Endothelial cell of umbilical vein (primary cell): Measurements from ENCODE around the gene SCGB3A1. TPM values are rescaled to one million over a fixed set of nuclear protein-coding genes. Genes with fewer than 3 reads are reported as not detected.

Experiments
- BruUV-seq: library from RNA; stranded (reverse); fragments of 400-500 nt; replicated peaks from 2 replicates; lab custom pipeline; 2021; lab: Mats Ljungman, UMichigan
- CTCF ChIA-PET: fragments of 300-600, 350-600 bp; sonication (Branson Sonifier 250); formaldehyde crosslinking; loops from one replicate; lab custom pipeline; 2021; ENCODE audit warnings: antibody characterized with exemption, inconsistent platforms; lab: Charles Lee
- POLR2A ChIA-PET: fragments of 300-600, 350-600 bp; sonication (Branson Sonifier 250); formaldehyde crosslinking; loops from one replicate; lab custom pipeline; 2021; ENCODE audit warnings: antibody characterized with exemption, inconsistent platforms; lab: Charles Lee
- DNase-seq: peaks from one replicate; pipeline ENCODE4 v3.0.0-alpha.2; 2011; ENCODE audit warnings: low read depth, low spot score
- FAIRE-seq: peaks from 2 replicates; lab custom pipeline; 2011; peaks lifted over from hg19 to GRCh38; lab: Jason Lieb, UNC
- H2AFZ ChIP-seq: 2 replicates; pipeline ENCODE4 v1.6.0; 2012; ENCODE audit warnings: low read depth, low read length, control low read depth, inconsistent platforms
- H3K27ac ChIP-seq: 2 replicates; pipeline ENCODE4 v1.5.1; 2011; ENCODE audit warnings: low read depth, mild to moderate bottlenecking, control low read depth, low read length, moderate library complexity; ENCODE audit not compliant: insufficient read depth
- H3K27me3 ChIP-seq, 2 experiments: 2 replicates each; pipeline versions ENCODE4 v1.6.0 to v1.6.1; 2011; ENCODE audit warnings: low read length in 2 of 2, mixed read lengths in 1 of 2; ENCODE audit not compliant: control insufficient read depth in 2 of 2, insufficient read depth in 2 of 2
- H3K36me3 ChIP-seq, 2 experiments: 2 replicates in 1 of 2; 3 replicates in 1 of 2; pipeline ENCODE4 v1.5.1; 2011; ENCODE audit warnings: low read length in 2 of 2, mild to moderate bottlenecking in 1 of 2, moderate library complexity in 1 of 2; ENCODE audit not compliant: control insufficient read depth in 2 of 2, insufficient read depth in 2 of 2; ENCODE audit errors: extremely low read depth in 1 of 2
- H3K4me1 ChIP-seq: 3 replicates; pipeline ENCODE4 v1.5.1; 2011; ENCODE audit warnings: mild to moderate bottlenecking, low read length; ENCODE audit not compliant: control insufficient read depth, insufficient read depth; ENCODE audit errors: extremely low read depth
- H3K4me2 ChIP-seq: 2 replicates; pipeline ENCODE4 v1.6.1; 2011; ENCODE audit warnings: low read length, control low read depth, mixed read lengths; ENCODE audit not compliant: insufficient read depth
- H3K4me3 ChIP-seq, 3 experiments: fragments of 200-600 bp in 1 of 3; sonication (generic), shearing (Covaris generic) in 1 of 3; replicated peaks in 1 of 3; 2 replicates each; pipeline ENCODE4 v1.5.1; 2011 to 2016; ENCODE audit warnings: control low read depth in 3 of 3, low read length in 3 of 3, mild to moderate bottlenecking in 2 of 3, inconsistent platforms in 1 of 3, low read depth in 1 of 3, moderate library complexity in 1 of 3; ENCODE audit not compliant: insufficient read depth in 1 of 3
- H3K79me2 ChIP-seq: 2 replicates; pipeline ENCODE4 v1.6.0; 2012; ENCODE audit warnings: low read length, inconsistent platforms; ENCODE audit not compliant: control insufficient read depth, insufficient read depth
- H3K9ac ChIP-seq: replicated peaks from 2 replicates; pipeline ENCODE3; 2011; ENCODE audit warnings: low read length, control low read depth; ENCODE audit not compliant: insufficient read depth; ENCODE audit errors: extremely low read depth
- H3K9me1 ChIP-seq: replicated peaks from 3 replicates; pipeline ENCODE4 v1.6.0; 2011; ENCODE audit warnings: mild to moderate bottlenecking, low read length; ENCODE audit not compliant: control insufficient read depth, insufficient read depth; ENCODE audit errors: extremely low read depth
- H3K9me3 ChIP-seq: replicated peaks from 2 replicates; pipeline ENCODE4 v1.5.1; 2012; ENCODE audit warnings: low read length, inconsistent platforms; ENCODE audit not compliant: control insufficient read depth, insufficient read depth
- H4K20me1 ChIP-seq: replicated peaks from 2 replicates; pipeline ENCODE3; 2011; ENCODE audit warnings: mild to moderate bottlenecking, low read length; ENCODE audit not compliant: control insufficient read depth, insufficient read depth; ENCODE audit errors: extremely low read depth
- CTCF ChIP-seq, 2 donors: IDR thresholded peaks; 1 replicate in 1 of 2; 2 replicates in 1 of 2; pipeline ENCODE4 v1.5.1; 2011; ENCODE audit warnings: low read length in 2 of 2, mild to moderate bottlenecking in 2 of 2, moderate library complexity in 2 of 2, control low read depth in 1 of 2, inconsistent platforms in 1 of 2, low read depth in 1 of 2; ENCODE audit not compliant: insufficient read depth in 1 of 2; ENCODE audit errors: extremely low read depth in 1 of 2
- EZH2 ChIP-seq: IDR thresholded peaks from 2 replicates; pipeline ENCODE4 v1.6.1; 2012; ENCODE audit warnings: borderline replicate concordance, low read depth, mild to moderate bottlenecking, moderate library complexity, low read length, inconsistent platforms; ENCODE audit not compliant: severe bottlenecking
- FOS ChIP-seq: IDR thresholded peaks from 2 replicates; pipeline ENCODE4 v1.6.1; 2011; ENCODE audit warnings: mild to moderate bottlenecking, low read length, moderate library complexity, borderline replicate concordance; ENCODE audit not compliant: insufficient read depth
- GATA2 ChIP-seq: IDR thresholded peaks from 2 replicates; pipeline ENCODE4 v1.7.0; 2011; ENCODE audit warnings: low read depth, mild to moderate bottlenecking, moderate library complexity, mixed read lengths, low read length; ENCODE audit not compliant: insufficient read length, insufficient read depth
- JUN ChIP-seq: IDR thresholded peaks from 2 replicates; pipeline ENCODE4 v1.6.1; 2011; ENCODE audit warnings: borderline replicate concordance, low read depth; ENCODE audit not compliant: insufficient read length, insufficient read depth
- MAX ChIP-seq: IDR thresholded peaks from 2 replicates; pipeline ENCODE4 v1.6.1; 2011; ENCODE audit not compliant: insufficient read depth, insufficient read length
- MYC ChIP-seq: IDR thresholded peaks from one replicate; pipeline ENCODE4 v1.6.1; 2011; ENCODE audit warnings: mild to moderate bottlenecking, low read depth, low read length
- POLR2A ChIP-seq: IDR thresholded peaks from 2 replicates; pipeline ENCODE4 v1.6.1; 2012; ENCODE audit warnings: low read depth, mild to moderate bottlenecking, control low read depth, low read length
- POLR2AphosphoS5 ChIP-seq: IDR thresholded peaks from 2 replicates; pipeline ENCODE4 v1.6.1; 2012; ENCODE audit warnings: low read depth, mild to moderate bottlenecking, control low read depth, low read length, moderate library complexity; ENCODE audit not compliant: insufficient read depth
- dilution Hi-C: fragments of 300-500 bp; cut with MboI; formaldehyde crosslinking; loops from one replicate; pipeline ENCODE4 v1.15.0; 2019; ENCODE audit warnings: low sequenced_read_pairs; ENCODE audit not compliant: extremely low pct_ligation_motif_present
- intact Hi-C: fragments of 100-400 bp; cut with micrococcal nuclease; formaldehyde crosslinking; loops from one replicate; pipeline ENCODE4 v1.10.0; 2022
- polyA plus RNA-seq, 4 experiments: library from polyadenylated mRNA; depleted of rRNA in 3 of 4; stranded (reverse) in 3 of 4; unstranded in 1 of 4; fragments of >200 nt; gene quantifications; 2 replicates each; pipeline versions ENCODE4 v1.2.1 to v1.2.3, GENCODE V29; 2011 to 2012; ENCODE audit warnings: missing spikeins in 1 of 4
- total RNA-seq: library from RNA; stranded (reverse); gene quantifications from 2 replicates; pipeline ENCODE4 v1.2.3, GENCODE V29; 2021

Gene SCGB3A1
- total and polyA plus RNA-seq, 2 donors (not counting 3 experiments of a cell fraction or from before 2014, with no cell fraction given) = 0.73 TPM; not detected in 1

GRCh38 chr5:180621311-180621710 lies 30.0 kb upstream of the SCGB3A1 start:
- no peaks in the 10 kb centered on the region for H3K79me2 ChIP-seq
- no peaks in the 10 kb centered on the region for H3K9me3 ChIP-seq
- no peak overlapping the region for H2AFZ ChIP-seq
- no peak overlapping the region for H3K27ac ChIP-seq
- CTCF ChIA-PET = no interaction called here
- H4K20me1 ChIP-seq = no peaks in the 10 kb centered on the region
- POLR2A ChIA-PET = no interaction called here
- dilution Hi-C loops = no loop called here
- no TSS peak for BruUV-seq
- no peak overlapping the region for H3K9ac ChIP-seq
- intact Hi-C loops = no loop called here
- TF ChIP-seq MYC (no peak), FOS (no peak), CTCF (IDR thresholded peaks at IDR 0.05; ENCODE audit: extremely low read depth in 1 of 2, insufficient read depth in 1 of 2, low read depth in 1 of 2, low read length in 2 of 2) (no peak), EZH2 (no peak), POLR2AphosphoS5 (no peak), POLR2A (no peak), JUN (no peak), GATA2 (no peak), MAX (no peak)
- H3K4me2 ChIP-seq = no peak overlapping the region
- DNase-seq = no peak
- no peaks in the 10 kb centered on the region for H3K27me3 ChIP-seq
- no peak overlapping the region for H3K4me3 ChIP-seq
- H3K36me3 ChIP-seq = peaks cover 0 to 20% of the 10 kb centered on the region in 2 experiments
- FAIRE-seq = no peak
- no peaks in the 10 kb centered on the region for H3K9me1 ChIP-seq
- peaks cover 7% of the 10 kb centered on the region for H3K4me1 ChIP-seq
